ENCODE measurements around the gene RABEP2. TPM values are rescaled to one million over a fixed set of nuclear protein-coding genes. Genes with fewer than 3 reads are reported as not detected.

The RABEP2 gene
- total RNA-seq, 1 experiment from 2014 or later: 17.5 TPM

GRCh38 chr16:28883221-28883996 is 41.6 kb downstream of the RABEP2 start:
- no peaks in the 10 kb centered on the region for H3K79me2 ChIP-seq (ENCODE audit: insufficient read depth, low read length)
- H3T11ph ChIP-seq (ENCODE audit: low read length): no peak overlapping the region
- H3K9ac ChIP-seq (ENCODE audit: extremely low read depth, insufficient read length, low read length): no peak overlapping the region
- no peaks in the 10 kb centered on the region for H4K20me1 ChIP-seq (ENCODE audit: control insufficient read depth, insufficient read depth, insufficient read length)
- no peak overlapping the region for H4K8ac ChIP-seq (replicated peaks; ENCODE audit: insufficient read length, low read depth, low read length)
- no peak overlapping the region for H3K4ac ChIP-seq (ENCODE audit: low read depth, low read length)
- peaks cover 6% of the 10 kb centered on the region; the same call in 1 of the 2 replicates for H3K27me3 ChIP-seq (ENCODE audit: insufficient read depth, low read length)
- H4K5ac ChIP-seq (ENCODE audit: insufficient read length, low read depth, low read length): no peak overlapping the region
- no peak overlapping the region for H2BK5ac ChIP-seq (ENCODE audit: insufficient read length, low read length)
- H3K79me1 ChIP-seq (ENCODE audit: insufficient read depth, low read depth, low read length, poor library complexity, severe bottlenecking): no peaks in the 10 kb centered on the region
- WGBS (ENCODE audit: extremely low coverage, insufficient read length, low lambda C conversion rate): no CpG with 5 or more reads among the region's 25 CpGs
- H3K27me3 Mint-ChIP-seq (ENCODE audit: low read depth): peaks cover 18% of the 10 kb centered on the region
- H3K4me2 ChIP-seq (ENCODE audit: insufficient read depth, insufficient read length, low read length): no peak overlapping the region
- no peak overlapping the region for H4K91ac ChIP-seq (ENCODE audit: insufficient read length, low read depth, low read length)
- H3K27ac Mint-ChIP-seq: peak overlapping the region in 1 of 3 experiments; percentile 57; a peak in 2 of 7 replicates
- no peak overlapping the region for H2BK20ac ChIP-seq (ENCODE audit: low read depth, low read length, poor library complexity, severe bottlenecking)
- DNase-seq: peak; percentile 46
- peaks cover 22 to 38% of the 10 kb centered on the region in 2 experiments for H3K4me1 Mint-ChIP-seq
- H3K4me1 ChIP-seq (ENCODE audit: insufficient read depth, low read length): peaks cover 6% of the 10 kb centered on the region; the same call in 1 of the 2 replicates
- H2AFZ ChIP-seq (ENCODE audit: low read length): no peak overlapping the region
- H2BK12ac ChIP-seq (ENCODE audit: insufficient read length, low read depth, low read length): no peak overlapping the region
- H2BK120ac ChIP-seq (ENCODE audit: low read depth, low read length, poor library complexity, severe bottlenecking): no peak overlapping the region
- H3K36me3 Mint-ChIP-seq (ENCODE audit: insufficient read depth in 1 of 3, low read depth in 3 of 3): peaks cover 0 to 6% (median 4%) of the 10 kb centered on the region in 3 experiments; a peak in 3 of 7 replicates
- H3K23me2 ChIP-seq (ENCODE audit: insufficient read length, low read depth, low read length, poor library complexity, severe bottlenecking): peaks cover 11% of the 10 kb centered on the region
- TF ChIP-seq, protein P1, sequence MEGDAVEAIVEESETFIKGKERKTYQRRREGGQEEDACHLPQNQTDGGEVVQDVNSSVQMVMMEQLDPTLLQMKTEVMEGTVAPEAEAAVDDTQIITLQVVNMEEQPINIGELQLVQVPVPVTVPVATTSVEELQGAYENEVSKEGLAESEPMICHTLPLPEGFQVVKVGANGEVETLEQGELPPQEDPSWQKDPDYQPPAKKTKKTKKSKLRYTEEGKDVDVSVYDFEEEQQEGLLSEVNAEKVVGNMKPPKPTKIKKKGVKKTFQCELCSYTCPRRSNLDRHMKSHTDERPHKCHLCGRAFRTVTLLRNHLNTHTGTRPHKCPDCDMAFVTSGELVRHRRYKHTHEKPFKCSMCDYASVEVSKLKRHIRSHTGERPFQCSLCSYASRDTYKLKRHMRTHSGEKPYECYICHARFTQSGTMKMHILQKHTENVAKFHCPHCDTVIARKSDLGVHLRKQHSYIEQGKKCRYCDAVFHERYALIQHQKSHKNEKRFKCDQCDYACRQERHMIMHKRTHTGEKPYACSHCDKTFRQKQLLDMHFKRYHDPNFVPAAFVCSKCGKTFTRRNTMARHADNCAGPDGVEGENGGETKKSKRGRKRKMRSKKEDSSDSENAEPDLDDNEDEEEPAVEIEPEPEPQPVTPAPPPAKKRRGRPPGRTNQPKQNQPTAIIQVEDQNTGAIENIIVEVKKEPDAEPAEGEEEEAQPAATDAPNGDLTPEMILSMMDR (conservative IDR thresholded peaks at IDR 0.05): no peak
- no peak overlapping the region for H3K18ac ChIP-seq (ENCODE audit: insufficient read length, low read depth, low read length)
- no peaks in the 10 kb centered on the region for H3K9me3 ChIP-seq (ENCODE audit: control insufficient read depth, low read depth, low read length)
- H3K9me3 Mint-ChIP-seq: no peaks in the 10 kb centered on the region; a peak in 1 of 5 replicates
- peak overlapping the region in 1 of 2 experiments; percentile 43; a peak in 2 of 5 replicates for H3K4me3 Mint-ChIP-seq
- no peak overlapping the region for H2AK5ac ChIP-seq (ENCODE audit: insufficient read length, low read length)
- peak overlapping the region; percentile 17; the same call in 1 of the 2 replicates for H3K14ac ChIP-seq (ENCODE audit: insufficient read depth, low read length)
- H2BK15ac ChIP-seq (ENCODE audit: low read depth, low read length): no peak overlapping the region
- H3K27ac ChIP-seq (ENCODE audit: insufficient read length, low read depth, low read length): no peak overlapping the region
- no peak overlapping the region for H3K56ac ChIP-seq (ENCODE audit: insufficient read length, low read depth, low read length)
- no peak overlapping the region for H3K23ac ChIP-seq (ENCODE audit: insufficient read length, low read depth, low read length)
